Fibroblast of lung (primary cell): ENCODE results near the gene WWOX. TPM values are rescaled to one million over a fixed set of nuclear protein-coding genes. Genes with fewer than 3 reads are reported as not detected.

Source experiments
- DNase-seq, 2 donors: peaks; one replicate each; pipeline versions ENCODE4 v3.0.0 to v3.0.0-alpha.2; 2010; ENCODE audit warnings: low read depth in 2 of 2
- H2AFZ ChIP-seq: 2 replicates; pipeline ENCODE4 v1.5.1; 2012; ENCODE audit warnings: low read length, control low read depth, inconsistent platforms
- H3K27ac ChIP-seq: 2 replicates; pipeline ENCODE4 v1.5.1; 2011; ENCODE audit warnings: low read length, control low read depth; ENCODE audit not compliant: insufficient read depth
- H3K27me3 ChIP-seq: 2 replicates; pipeline ENCODE4 v1.5.1; 2011; ENCODE audit warnings: mild to moderate bottlenecking, low read length; ENCODE audit not compliant: control insufficient read depth, insufficient read depth
- H3K36me3 ChIP-seq: 2 replicates; pipeline ENCODE4 v1.5.1; 2011; ENCODE audit warnings: low read length; ENCODE audit not compliant: control insufficient read depth, insufficient read depth
- H3K4me1 ChIP-seq: 2 replicates; pipeline ENCODE4 v1.5.1; 2011; ENCODE audit warnings: low read length; ENCODE audit not compliant: control insufficient read depth, insufficient read depth; ENCODE audit errors: extremely low read depth
- H3K4me2 ChIP-seq: 2 replicates; pipeline ENCODE4 v1.5.1; 2011; ENCODE audit warnings: low read length, control low read depth; ENCODE audit not compliant: insufficient read depth; ENCODE audit errors: extremely low read depth
- H3K4me3 ChIP-seq, 4 experiments: fragments of 200-600 bp in 1 of 4; sonication (generic) in 1 of 4; replicated peaks in 1 of 4; 2 replicates each; pipeline ENCODE4 v1.5.1; 2011 to 2016; ENCODE audit warnings: low read length in 4 of 4, low read depth in 3 of 4, mild to moderate bottlenecking in 3 of 4, control low read depth in 2 of 4, inconsistent platforms in 1 of 4, mixed read lengths in 1 of 4; ENCODE audit not compliant: insufficient read depth in 1 of 4; ENCODE audit errors: control extremely low read depth in 1 of 4
- H3K79me2 ChIP-seq: 2 replicates; pipeline ENCODE4 v1.5.1; 2012; ENCODE audit warnings: mild to moderate bottlenecking, low read length, inconsistent platforms; ENCODE audit not compliant: control insufficient read depth, insufficient read depth
- H3K9ac ChIP-seq: 2 replicates; pipeline ENCODE4 v1.5.1; 2011; ENCODE audit warnings: mild to moderate bottlenecking, low read length, control low read depth; ENCODE audit not compliant: insufficient read depth
- H3K9me3 ChIP-seq: 2 replicates; pipeline ENCODE4 v1.5.1; 2012; ENCODE audit warnings: low read depth, low read length; ENCODE audit not compliant: control insufficient read depth, insufficient read depth
- H4K20me1 ChIP-seq: 2 replicates; pipeline ENCODE4 v1.5.1; 2011; ENCODE audit warnings: low read length; ENCODE audit not compliant: control insufficient read depth, insufficient read depth; ENCODE audit errors: extremely low read depth
- CTCF ChIP-seq, 2 donors: IDR thresholded peaks in 1 of 2; conservative IDR thresholded peaks in 1 of 2; 1 replicate in 1 of 2; 2 replicates in 1 of 2; pipeline ENCODE4 v1.5.1; 2011 to 2012; ENCODE audit warnings: low read length in 2 of 2, control low read depth in 1 of 2, inconsistent platforms in 1 of 2, low read depth in 1 of 2, mild to moderate bottlenecking in 1 of 2
- EZH2 ChIP-seq: IDR thresholded peaks from 2 replicates; pipeline ENCODE4 v1.5.1; 2012; ENCODE audit warnings: low read length, control low read depth, mild to moderate bottlenecking; ENCODE audit errors: missing control alignments
- polyA plus RNA-seq, 2 donors: library from polyadenylated mRNA; depleted of rRNA in 1 of 2; stranded (reverse) in 1 of 2; unstranded in 1 of 2; fragments of >200 nt; gene quantifications; 2 replicates each; pipeline ENCODE4 v1.2.1, GENCODE V29; 2011 to 2012; ENCODE audit warnings: missing spikeins in 1 of 2
- total RNA-seq: library from RNA; depleted of rRNA; stranded (reverse); fragments of >200 nt; gene quantifications from 2 replicates; pipeline ENCODE4 v1.2.1, GENCODE V29; 2014

The WWOX gene
- total and polyA plus RNA-seq, 2 donors (not counting 1 experiment from before 2014, with no cell fraction given), result 5.6 to 16.3 TPM

- Histone ChIP-seq H4K20me1 (no peaks in the 10 kb centered on the region), H3K4me2 (no peak overlapping the region), H3K4me1 (no peaks in the 10 kb centered on the region), H3K9ac (no peak overlapping the region), H3K27ac (no peak overlapping the region), H3K4me3 (no peak overlapping the region), H3K27me3 (no peaks in the 10 kb centered on the region), H3K9me3 (no peaks in the 10 kb centered on the region), H3K79me2 (no peaks in the 10 kb centered on the region), H2AFZ (no peak overlapping the region), H3K36me3 (no peaks in the 10 kb centered on the region)
- TF ChIP-seq EZH2 (no peak), CTCF (conservative IDR thresholded peaks at IDR 0.05 in 1 of 2, IDR thresholded peaks at IDR 0.05 in 1 of 2; ENCODE audit: low read depth in 1 of 2, low read length in 2 of 2) (no peak)
- DNase-seq, result peak in 1 of 2 donors; percentile 8
These were observed 157.9 kb downstream of the WWOX start for GRCh38 chr16:78257376-78257728.

GRCh38 chr16:78258375-78259065 is 159.1 kb downstream of the WWOX start:
- TF ChIP-seq EZH2 (no peak), CTCF (conservative IDR thresholded peaks at IDR 0.05 in 1 of 2, IDR thresholded peaks at IDR 0.05 in 1 of 2; ENCODE audit: low read depth in 1 of 2, low read length in 2 of 2) (no peak)
- no peaks in the 10 kb centered on the region for H3K27me3 ChIP-seq
- H3K4me3 ChIP-seq, result no peak overlapping the region
- DNase-seq, result peak in 1 of 2 donors; percentile 51
- H4K20me1 ChIP-seq, result no peaks in the 10 kb centered on the region
- H3K4me2 ChIP-seq, result no peak overlapping the region
- no peak overlapping the region for H2AFZ ChIP-seq
- no peaks in the 10 kb centered on the region for H3K79me2 ChIP-seq
- H3K9ac ChIP-seq, result no peak overlapping the region
- H3K27ac ChIP-seq, result no peak overlapping the region
- no peaks in the 10 kb centered on the region for H3K36me3 ChIP-seq
- no peaks in the 10 kb centered on the region for H3K4me1 ChIP-seq
- H3K9me3 ChIP-seq, result no peaks in the 10 kb centered on the region

GRCh38 chr16:78259873-78260272 is 160.4 kb downstream of the WWOX start:
- no peaks in the 10 kb centered on the region for H3K9me3 ChIP-seq
- H3K27me3 ChIP-seq, result no peaks in the 10 kb centered on the region
- H2AFZ ChIP-seq, result no peak overlapping the region
- H3K79me2 ChIP-seq, result no peaks in the 10 kb centered on the region
- H3K9ac ChIP-seq, result no peak overlapping the region
- no peaks in the 10 kb centered on the region for H4K20me1 ChIP-seq
- no peaks in the 10 kb centered on the region for H3K36me3 ChIP-seq
- H3K27ac ChIP-seq, result no peak overlapping the region
- no peaks in the 10 kb centered on the region for H3K4me1 ChIP-seq
- H3K4me2 ChIP-seq, result no peak overlapping the region
- no peak for DNase-seq
- TF ChIP-seq EZH2, result no peak
- no peak for TF ChIP-seq CTCF (conservative IDR thresholded peaks at IDR 0.05 in 1 of 2, IDR thresholded peaks at IDR 0.05 in 1 of 2; ENCODE audit: low read depth in 1 of 2, low read length in 2 of 2)
- no peak overlapping the region for H3K4me3 ChIP-seq
